ENCODE results near the gene NUDT16L1. TPM values are rescaled to one million over a fixed set of nuclear protein-coding genes. Genes with fewer than 3 reads are reported as not detected.

Gene NUDT16L1
- total and polyA plus RNA-seq, 2 of the 13 experiments (the other 11 are each of a cell fraction or from before 2014, with no cell fraction given) = 28.0 to 40.5 TPM

DNA sequence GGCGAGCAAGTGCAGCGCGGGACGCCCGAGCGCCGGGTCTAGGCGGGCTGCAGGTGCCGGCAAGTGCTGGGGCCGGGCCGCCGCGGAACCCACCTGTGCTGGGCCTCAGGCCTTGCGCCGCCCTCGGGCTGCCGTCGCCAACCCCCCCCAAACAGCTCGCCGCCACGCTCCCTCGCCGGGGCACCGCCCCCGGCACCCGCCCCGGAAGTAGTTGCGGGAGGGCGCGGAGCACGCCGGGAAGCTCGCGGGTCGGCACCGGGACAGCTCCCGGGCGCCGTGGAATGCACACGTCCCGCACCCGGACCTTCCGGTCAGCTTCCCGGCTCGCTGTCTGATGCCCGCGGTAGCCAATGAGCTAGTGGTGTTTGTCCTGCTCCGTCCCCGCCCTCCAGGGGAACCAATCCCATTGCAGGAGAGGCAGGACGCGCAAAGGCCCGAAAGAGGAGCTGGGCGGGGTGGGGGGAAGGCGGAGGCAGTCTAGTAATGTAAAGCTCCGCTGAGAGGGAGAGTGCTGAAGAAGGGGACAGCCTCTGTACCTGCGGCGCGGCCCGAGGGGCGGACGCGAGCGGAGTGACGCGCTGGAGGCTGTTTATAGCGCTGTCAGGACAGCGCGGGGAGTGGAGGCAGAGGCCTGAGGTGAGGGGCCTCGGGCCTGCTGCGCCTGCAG lies 40.8 kb downstream of the NUDT16L1 start, which contains the start of the genes ANKS3 and DNAAF8 (continued):
- TF ChIP-seq AGO1 (IDR thresholded peaks at IDR 0.05; ENCODE audit: low read depth, low read length, poor library complexity, severe bottlenecking) (peak; percentile 69), PLRG1 (conservative IDR thresholded peaks at IDR 0.05) (no peak), RXRA (CRISPR knock-in tag; IDR thresholded peaks at IDR 0.05) (peak; percentile 80; the same call in 1 of the 2 replicates), ZNF598 (CRISPR knock-in tag; IDR thresholded peaks at IDR 0.05; ENCODE audit: borderline replicate concordance) (peak; percentile 26; the same call in 1 of the 2 replicates), ZNF547 (CRISPR knock-in tag; IDR thresholded peaks at IDR 0.05) (peak; percentile 77), ZNF670 (CRISPR knock-in tag; IDR thresholded peaks at IDR 0.05; ENCODE audit: borderline replicate concordance) (0 out of 2 replicates have a peak, but pooled peaks have one; percentile 78), ADNP (CRISPR knock-in tag; IDR thresholded peaks at IDR 0.05) (0 out of 2 replicates have a peak, but pooled peaks have one; percentile 25), HDAC2 (CRISPR knock-in tag; IDR thresholded peaks at IDR 0.05) (peak; percentile 62; the same call in 1 of the 2 replicates), ZNF234 (CRISPR knock-in tag; conservative IDR thresholded peaks at IDR 0.05) (no peak), SRSF4 (IDR thresholded peaks at IDR 0.05; ENCODE audit: low read depth, low read length, poor library complexity, severe bottlenecking) (no peak), KLF11 (CRISPR knock-in tag; IDR thresholded peaks at IDR 0.05) (peak; percentile 37; the same call in 1 of the 2 replicates), HOXA7 (CRISPR knock-in tag; IDR thresholded peaks at IDR 0.05) (no peak), U2AF1 (optimal IDR thresholded peaks at IDR 0.05; ENCODE audit: low read depth, low read length) (peak; percentile 23), ZNF160 (CRISPR knock-in tag; IDR thresholded peaks at IDR 0.05) (peak; percentile 64; the same call in 1 of the 2 replicates), ZMYM4 (CRISPR knock-in tag; IDR thresholded peaks at IDR 0.05) (peak; percentile 72), ZNF629 (CRISPR knock-in tag; conservative IDR thresholded peaks at IDR 0.05) (peak; percentile 28; the same call in 1 of the 2 replicates), ZNF879 (CRISPR knock-in tag; IDR thresholded peaks at IDR 0.05) (no peak), TCF7L2 (IDR thresholded peaks at IDR 0.05; ENCODE audit: low read depth, low read length) (no peak), NFYB (CRISPR knock-in tag; IDR thresholded peaks at IDR 0.05) (peak; percentile 88), SMAD9 (CRISPR knock-in tag; IDR thresholded peaks at IDR 0.05) (no peak), SALL2 (CRISPR knock-in tag; IDR thresholded peaks at IDR 0.05) (peak; percentile 79), ZNF33A (CRISPR knock-in tag; IDR thresholded peaks at IDR 0.05; ENCODE audit: borderline replicate concordance) (0 out of 2 replicates have a peak, but pooled peaks have one; percentile 60), MAFG (CRISPR knock-in tag; IDR thresholded peaks at IDR 0.05) (no peak)
- TF ChIP-seq, protein P1, sequence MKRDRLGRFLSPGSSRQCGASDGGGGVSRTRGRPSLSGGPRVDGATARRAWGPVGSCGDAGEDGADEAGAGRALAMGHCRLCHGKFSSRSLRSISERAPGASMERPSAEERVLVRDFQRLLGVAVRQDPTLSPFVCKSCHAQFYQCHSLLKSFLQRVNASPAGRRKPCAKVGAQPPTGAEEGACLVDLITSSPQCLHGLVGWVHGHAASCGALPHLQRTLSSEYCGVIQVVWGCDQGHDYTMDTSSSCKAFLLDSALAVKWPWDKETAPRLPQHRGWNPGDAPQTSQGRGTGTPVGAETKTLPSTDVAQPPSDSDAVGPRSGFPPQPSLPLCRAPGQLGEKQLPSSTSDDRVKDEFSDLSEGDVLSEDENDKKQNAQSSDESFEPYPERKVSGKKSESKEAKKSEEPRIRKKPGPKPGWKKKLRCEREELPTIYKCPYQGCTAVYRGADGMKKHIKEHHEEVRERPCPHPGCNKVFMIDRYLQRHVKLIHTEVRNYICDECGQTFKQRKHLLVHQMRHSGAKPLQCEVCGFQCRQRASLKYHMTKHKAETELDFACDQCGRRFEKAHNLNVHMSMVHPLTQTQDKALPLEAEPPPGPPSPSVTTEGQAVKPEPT (CRISPR knock-in tag; IDR thresholded peaks at IDR 0.05; ENCODE audit: low read depth) = 0 out of 2 replicates have a peak, but pooled peaks have one; percentile 72
- TF ChIP-seq, protein P2, sequence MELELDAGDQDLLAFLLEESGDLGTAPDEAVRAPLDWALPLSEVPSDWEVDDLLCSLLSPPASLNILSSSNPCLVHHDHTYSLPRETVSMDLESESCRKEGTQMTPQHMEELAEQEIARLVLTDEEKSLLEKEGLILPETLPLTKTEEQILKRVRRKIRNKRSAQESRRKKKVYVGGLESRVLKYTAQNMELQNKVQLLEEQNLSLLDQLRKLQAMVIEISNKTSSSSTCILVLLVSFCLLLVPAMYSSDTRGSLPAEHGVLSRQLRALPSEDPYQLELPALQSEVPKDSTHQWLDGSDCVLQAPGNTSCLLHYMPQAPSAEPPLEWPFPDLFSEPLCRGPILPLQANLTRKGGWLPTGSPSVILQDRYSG (CRISPR knock-in tag; IDR thresholded peaks at IDR 0.05) = peak; percentile 76; the same call in 1 of the 2 replicates
- TF ChIP-seq, protein P3, sequence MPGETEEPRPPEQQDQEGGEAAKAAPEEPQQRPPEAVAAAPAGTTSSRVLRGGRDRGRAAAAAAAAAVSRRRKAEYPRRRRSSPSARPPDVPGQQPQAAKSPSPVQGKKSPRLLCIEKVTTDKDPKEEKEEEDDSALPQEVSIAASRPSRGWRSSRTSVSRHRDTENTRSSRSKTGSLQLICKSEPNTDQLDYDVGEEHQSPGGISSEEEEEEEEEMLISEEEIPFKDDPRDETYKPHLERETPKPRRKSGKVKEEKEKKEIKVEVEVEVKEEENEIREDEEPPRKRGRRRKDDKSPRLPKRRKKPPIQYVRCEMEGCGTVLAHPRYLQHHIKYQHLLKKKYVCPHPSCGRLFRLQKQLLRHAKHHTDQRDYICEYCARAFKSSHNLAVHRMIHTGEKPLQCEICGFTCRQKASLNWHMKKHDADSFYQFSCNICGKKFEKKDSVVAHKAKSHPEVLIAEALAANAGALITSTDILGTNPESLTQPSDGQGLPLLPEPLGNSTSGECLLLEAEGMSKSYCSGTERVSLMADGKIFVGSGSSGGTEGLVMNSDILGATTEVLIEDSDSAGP (CRISPR knock-in tag; IDR thresholded peaks at IDR 0.05; ENCODE audit: borderline replicate concordance) = peak; percentile 83; the same call in 1 of the 2 replicates
- TF ChIP-seq, protein P4, sequence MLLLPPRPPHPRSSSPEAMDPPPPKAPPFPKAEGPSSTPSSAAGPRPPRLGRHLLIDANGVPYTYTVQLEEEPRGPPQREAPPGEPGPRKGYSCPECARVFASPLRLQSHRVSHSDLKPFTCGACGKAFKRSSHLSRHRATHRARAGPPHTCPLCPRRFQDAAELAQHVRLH (CRISPR knock-in tag; IDR thresholded peaks at IDR 0.05; ENCODE audit: borderline replicate concordance, low read depth) = 0 out of 2 replicates have a peak, but pooled peaks have one; percentile 42

Data from HepG2 (cell line).